ENCODE data around the gene CCDC57. TPM values are rescaled to one million over a fixed set of nuclear protein-coding genes. Genes with fewer than 3 reads are reported as not detected.
"Not testable (repeated sequence)": the region's sequence is repeated elsewhere in the genome, so short reads cannot be mapped to it uniquely, and the experiment has no call there.

The CCDC57 gene
- total RNA-seq, 1 donor from 2014 or later, result 24.7 TPM

DNA sequence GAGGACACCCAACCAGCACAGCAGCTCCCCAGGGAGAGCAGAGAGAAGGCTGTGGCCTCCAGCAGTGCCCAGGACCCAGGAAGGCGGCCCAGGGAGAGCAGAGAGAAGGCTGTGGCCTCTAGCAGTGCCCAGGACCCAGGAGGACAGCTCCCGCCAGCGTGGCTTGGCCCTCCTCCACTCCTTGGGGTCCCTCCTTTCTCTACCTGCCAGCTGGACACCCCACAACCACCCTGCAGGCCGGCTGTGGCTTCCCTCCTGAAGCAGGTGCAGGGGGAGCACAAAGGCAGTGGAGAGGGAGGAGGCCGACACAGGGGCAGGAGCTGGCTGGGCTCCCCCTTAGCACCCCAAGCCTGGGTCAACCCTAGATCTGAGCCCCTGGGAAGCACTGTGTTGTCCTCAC is 60.5 kb downstream of the CCDC57 start:
- no peak for DNase-seq

DNA sequence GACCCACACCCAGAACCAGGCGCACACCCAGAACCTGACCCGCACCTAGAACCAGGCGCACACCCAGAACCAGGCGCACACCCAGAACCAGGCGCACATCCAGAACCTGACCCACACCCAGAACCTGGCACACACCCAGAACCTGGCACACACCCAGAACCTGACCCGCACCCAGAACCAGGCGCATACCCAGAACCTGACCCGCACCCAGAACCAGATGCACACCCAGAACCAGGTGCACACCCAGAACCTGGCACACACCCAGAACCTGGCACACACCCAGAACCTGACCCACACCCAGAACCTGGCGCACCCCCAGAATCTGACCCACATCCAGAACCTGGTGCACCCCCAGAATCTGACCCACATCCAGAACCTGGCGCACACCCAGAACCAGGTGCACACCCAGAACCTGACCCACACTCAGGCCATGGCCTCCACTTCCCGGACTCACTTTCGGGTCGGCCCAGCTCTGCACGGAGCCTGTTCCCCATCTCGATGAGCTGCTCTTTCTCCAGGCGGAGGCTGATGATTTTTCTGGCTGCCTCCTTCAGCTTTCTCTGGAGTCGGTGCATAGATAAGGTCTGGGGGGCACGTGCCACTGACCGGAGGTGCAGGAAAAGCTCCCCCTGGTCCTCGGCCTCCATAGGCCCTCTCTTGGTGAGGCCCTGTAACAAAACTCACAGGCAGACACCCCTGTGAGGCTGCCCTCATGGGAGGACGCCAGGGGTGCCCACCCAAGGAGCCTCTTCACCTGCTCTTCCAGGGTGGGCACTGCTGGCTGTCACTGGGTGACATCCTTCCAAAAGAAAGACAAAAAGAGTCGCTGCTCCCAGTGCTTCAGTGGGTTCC is 61.3 kb downstream of the CCDC57 start:
- DNase-seq, result no peak

DNA sequence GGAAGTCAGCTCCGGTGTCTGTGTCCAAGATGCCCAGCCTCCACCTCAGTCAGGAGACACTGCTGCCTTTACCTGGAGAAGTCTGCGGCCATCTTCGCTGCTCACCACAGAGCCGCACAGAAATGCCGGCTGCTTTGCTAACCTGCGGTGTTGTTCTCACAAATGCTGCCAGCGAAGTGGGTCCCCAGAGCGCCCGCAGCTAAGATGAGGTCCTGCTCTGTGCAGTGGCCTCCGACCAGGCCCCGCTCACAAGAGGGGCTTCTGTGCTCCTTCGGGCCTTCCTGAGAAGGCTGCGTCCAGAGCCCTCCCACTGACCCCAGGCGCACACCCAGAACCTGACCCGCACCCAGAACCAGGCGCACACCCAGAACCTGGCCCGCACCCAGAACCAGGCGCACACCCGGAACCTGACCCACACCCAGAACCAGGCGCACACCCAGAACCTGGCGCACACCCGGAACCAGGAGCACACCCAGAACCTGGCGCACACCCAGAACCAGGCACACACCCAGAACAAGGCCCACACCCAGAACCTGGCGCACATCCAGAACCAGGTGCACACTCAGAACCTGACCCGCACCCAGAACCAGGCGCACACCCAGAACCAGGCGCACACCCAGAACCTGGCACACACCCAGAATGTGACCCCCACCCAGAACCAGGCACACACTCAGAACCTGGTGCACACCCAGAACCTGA is 63.1 kb downstream of the CCDC57 start:
- no peak for DNase-seq

DNA sequence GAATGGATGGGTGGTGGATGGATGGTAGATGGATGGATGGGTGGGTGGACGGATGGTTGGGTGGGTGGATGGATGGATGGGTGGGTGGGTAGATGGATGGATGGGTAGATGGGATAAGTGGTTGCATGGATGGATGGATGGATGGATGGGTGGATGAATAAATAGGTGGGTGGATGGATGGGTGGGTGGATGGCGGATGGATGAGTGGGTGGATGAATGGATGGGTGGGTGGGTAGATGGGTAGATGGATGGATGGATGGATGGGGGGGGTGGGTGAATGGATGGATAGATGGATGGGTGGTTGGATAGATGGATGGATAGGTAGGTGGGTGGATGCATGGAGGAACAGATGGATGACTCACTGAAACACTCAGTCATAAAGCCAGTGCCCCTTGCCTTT is 63.6 kb downstream of the CCDC57 start:
- no peak for DNase-seq

DNA sequence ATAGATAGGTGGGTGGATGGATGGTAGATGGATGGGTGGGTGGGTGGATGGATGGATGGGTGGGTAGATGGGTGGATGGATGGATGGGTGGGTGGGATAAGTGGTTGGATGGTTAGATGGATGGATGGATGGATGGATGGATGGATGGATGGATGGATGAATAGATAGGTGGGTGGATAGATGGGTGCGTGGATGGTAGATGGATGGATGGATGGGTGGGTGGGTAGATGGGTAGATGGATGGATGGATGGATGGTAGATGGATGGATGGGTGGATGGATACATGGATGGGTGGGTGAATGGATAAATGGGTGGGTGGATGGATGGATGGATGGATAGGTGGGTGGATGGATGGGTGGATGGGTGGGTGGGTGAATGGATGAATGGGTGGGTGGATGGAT is 64.6 kb downstream of the CCDC57 start:
- no peak for DNase-seq

DNA sequence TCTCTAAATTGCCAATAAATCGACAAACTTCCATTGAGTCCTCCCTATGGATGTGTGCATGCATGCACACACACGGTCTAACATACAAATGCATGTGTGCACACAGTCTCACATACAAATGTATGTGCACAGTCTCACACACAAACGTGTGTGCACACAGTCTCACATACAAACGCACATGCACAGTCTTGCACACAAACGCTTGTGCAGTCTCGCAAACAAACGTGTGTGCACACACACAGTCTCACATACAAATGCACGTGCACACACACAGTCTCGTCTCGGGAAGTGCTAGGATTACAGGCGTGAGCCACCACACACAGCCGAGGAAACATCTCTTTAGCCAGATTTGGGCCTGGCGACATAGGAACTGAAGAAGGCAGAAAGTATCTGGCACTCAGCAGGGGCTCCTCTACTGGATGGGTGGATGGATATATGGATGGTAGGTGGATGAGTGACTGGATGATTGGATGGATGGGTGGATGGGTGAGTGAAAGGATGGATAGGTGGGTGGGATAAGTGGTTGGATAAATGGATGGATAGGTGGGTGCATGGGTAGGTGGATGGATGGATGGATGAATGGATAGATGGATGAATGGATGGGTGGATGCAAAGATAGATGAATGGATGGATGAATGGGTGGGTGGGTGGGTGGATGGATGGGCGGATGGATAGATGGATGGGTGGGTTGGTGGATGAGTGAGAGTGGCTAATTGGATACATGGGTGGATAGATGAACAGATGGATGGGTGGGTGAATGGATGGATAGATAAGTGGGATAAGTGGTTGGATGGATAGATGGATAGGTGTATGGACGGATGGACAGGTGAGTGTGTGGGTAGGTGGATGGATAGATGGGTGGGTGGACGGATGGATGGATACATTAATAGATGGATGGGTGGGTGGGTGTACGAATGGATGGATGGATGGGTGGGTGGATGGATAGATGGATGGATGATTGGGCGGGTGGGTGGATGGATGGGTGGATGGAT is 65.7 kb downstream of the CCDC57 start:
- no peak for DNase-seq

DNA sequence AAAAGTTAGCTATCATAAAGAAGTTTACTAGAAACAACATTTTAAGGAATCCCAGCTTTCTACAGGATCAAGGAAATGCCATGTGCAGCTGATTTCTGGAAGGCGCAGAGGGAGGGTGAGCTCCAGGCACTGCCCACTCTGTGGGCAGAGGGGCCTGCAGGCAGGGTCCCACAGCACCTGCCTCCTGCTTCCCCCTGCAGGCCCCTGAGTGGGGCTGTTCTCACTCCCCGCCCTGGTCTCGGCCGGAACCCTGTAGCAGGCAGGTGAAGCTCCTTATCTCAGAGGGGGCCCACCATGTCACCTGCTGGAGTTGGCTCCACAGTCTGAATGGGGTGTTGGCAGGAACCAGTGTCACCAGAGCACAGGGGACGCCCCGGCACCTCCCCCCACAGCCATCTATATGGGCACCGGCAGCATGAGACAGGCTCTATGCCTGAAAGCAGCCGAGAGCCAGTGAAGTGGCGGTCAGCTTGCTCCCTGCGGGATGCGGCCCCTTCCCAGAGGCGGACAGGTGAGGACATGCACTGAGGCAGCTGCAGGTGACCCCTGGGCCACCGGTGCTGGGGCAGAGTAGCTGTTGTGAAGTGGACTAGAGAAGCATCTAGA is 67.0 kb downstream of the CCDC57 start:
- DNase-seq, result no peak

DNA sequence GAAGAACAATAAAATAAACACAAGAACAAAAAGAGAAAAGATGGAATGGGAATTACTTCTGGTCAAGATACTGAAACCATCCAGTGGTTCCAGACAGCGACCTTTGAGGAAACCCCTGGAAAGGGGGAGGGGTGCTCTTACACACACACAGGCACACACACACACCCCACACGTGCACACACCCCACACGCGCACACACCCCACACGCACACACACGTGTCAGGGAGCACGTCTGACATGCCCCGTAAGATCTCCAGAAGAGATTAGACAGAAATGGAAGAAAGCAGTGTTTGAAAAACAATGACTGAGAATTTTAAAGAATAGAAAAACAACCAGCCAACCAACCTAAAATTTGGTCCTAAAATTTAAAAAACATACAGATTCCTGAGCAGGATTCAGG is 69.3 kb downstream of the CCDC57 start:
- no peak for DNase-seq

DNA sequence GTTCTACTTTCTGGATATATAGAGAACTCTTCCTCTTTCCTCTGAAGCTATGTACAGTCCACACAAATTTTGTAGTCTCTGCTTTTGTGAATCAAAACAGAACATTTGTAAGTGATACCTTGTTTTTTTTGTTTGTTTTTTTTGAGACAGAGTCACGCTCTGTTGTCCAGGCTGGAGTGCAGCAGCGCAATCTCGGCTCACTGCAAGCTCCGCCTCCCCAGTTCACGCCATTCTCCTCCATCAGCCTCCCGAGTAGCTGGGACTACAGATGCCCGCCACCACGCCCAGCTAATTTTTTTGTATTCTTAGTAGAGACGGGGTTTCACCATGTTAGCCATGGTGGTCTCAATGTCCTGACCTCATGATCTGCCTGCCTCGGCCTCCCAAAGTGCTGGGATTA is 72.7 kb downstream of the CCDC57 start:
- not testable (repeated sequence) for DNase-seq

DNA sequence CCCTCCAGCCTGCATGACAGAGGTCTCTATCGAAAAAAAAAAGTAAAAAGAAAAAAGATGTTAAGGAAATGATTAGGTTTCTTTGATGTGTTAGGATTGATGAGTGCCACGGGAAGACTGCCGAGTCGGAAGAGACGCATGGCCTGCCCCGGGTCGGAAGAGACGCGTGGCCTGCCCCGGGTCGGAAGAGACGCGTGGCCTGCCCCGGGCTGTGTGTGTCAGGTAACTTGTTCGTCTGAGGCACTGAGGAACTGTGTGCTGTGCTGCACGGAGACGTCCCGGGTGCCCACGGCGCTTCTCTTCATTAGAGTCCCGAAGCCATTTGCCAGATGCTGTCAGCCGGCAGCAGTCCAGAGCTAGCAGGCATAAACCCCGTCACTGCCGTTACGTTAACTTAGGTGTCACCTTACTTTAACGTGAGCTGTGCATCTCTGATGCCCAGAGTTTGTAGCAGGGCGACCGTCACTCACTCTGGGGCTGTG is 74.1 kb downstream of the CCDC57 start:
- DNase-seq, result no peak

DNA sequence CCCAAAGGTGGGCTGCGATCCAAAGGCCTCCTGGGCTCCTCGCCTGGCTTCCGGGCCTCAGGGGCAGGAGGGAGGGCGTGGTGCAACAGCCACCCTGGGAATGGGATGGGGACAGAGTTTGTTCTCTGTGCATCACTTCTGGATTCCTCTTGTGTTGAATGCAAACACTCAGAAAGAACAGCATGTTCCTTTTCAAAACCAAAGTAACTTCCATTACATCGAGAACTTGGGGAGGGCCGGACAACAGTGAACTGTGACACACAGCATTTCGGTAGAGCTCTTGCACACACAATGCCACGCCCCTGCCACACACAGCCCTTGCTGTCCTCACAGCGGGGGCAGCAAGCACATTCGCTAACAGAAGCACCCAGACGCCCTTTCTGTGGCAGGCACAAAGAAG is 78.5 kb downstream of the CCDC57 start:
- DNase-seq, result no peak

DNA sequence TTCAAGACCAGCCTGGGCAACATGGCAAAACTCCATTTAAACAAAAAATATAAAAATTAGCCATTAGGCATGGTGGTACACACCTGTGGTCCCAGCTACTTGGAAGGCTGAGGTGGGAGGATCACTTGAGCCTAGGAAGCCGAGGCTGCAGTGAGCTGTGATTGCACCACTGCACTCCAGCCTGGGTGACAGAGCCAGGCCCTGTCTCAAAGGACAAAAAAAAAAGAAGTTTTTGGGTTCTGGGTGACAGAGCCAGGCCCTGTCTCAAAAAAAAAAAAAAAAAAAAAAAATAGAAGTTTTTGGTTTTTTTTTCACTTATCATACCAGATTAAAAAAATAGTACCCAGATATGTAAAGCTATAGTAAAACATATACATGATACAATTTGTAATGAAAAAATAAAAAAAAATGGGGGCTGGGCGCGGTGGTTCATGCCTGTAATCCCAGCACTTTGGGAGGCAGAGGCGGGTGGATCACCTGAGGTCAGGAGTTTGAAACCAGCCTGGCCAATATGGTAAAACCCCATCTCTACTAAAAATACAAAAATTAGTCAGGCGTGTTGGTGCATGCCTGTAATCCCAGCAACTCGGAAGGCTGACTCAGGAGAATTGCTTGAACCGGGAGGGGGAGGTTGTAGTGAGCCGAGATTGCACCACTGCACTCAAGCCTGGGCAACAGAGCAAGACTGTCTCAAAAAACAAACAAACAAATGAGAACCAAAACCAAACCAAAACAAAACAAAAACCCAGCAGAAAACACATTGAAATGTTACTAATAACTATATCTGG is 79.3 kb downstream of the CCDC57 start:
- DNase-seq, result peak; percentile 16

DNA sequence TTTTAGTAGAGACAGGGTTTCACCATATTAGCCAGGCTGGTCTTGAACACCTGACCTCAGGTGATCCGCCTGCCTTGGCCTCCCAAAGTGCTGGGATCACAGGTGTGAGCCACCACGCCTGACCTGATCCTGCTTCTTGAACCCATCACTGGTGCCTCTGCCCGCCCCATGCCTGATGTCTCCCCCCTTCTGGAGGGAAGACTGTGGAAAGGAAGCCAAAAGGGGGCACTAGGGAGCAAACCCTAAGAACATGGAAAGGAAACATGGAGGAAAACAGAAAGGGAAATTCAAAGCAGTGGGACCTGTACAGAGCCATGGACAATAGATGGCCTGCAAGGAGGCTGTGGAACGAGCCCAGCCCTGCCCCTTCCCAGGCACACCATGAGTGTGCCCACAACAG is 83.5 kb downstream of the CCDC57 start:
- DNase-seq, result no peak

DNA sequence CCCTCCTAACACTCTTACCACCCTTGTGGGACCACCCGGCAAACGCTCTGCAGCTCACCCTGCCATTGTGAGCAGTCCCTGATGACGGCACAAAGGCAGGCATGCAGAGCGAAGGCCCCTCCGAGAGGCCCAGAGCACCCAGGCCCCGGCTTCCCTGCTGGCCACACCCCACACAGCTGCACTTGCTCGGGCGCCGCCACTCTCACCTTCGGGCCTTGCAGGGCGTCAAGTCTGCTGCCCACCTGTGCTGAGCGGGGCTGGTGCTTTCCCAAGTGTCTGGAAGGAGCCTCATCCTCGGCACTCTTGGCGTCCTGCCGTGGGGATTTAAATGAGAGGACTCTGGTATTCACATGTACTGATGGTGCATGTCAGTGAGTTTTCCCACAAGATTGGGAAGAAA is 84.4 kb downstream of the CCDC57 start:
- DNase-seq, result no peak

DNA sequence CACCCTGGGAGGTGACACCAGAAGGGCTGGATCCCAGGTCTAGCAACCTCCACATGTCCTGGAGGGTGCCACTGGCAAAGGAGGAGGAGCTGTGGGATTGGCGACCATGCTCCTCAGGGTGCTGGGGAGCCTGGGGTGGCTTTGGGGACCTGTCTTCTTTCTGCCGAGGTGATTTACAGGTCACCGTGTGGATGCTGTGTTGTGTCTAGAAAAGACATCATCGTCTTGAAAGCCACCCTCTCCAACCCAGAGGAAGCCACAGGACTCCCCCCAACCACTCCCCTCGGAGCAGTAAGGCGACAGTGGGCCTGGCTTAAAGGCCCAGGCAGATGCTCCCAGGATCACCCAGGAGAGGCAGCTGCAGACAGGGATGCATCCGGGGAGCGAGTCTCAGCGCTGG is 84.9 kb downstream of the CCDC57 start:
- no peak for DNase-seq

DNA sequence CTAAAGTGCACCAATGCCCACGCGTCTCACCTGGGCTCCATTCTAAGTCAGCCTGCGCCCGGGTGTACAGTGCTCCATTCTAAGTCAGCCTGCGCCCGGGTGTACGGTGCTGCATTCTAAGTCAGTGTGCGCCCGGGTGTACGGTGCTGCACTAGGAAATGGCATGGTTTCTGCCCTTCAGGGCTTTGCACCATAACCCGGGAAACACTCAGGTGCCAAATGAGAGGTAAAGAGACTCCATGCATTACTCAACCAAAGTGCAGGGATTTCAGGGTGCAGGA is 85.4 kb downstream of the CCDC57 start:
- DNase-seq, result no peak

DNA sequence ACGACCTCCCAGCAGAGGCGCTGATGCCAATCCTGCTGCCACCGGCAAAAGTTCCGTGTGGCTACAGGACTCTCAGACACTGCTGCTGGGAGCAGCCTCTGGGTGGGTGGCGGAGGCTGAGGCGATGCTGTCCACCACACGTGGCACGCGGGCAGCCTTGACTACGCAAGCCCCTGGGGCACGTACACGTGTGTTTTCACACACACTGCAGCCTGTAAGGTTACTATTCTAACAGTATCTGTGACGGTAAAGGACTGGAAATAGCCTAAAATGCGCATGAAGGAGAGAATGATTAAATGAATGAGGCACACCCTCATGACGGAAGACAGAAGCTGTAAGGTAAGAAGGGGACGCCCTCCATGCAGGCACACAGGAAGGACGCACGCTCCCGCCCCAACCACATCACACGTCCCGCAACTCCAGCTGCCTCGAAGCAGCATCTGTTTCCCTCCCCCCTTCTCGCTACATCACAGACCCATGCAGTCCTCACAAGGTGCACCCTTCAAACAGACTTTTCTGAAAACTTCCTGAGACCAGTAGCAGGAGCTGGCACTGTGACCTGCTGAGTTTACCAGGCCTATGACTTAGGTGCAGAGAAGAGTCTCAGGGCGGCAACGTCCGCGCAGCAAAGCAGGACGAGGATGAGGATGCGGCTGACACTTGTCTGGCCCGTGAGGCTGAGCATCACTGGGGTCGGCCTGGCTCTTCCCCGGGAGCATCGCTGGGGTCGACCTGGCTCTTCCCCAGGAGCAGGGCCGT is 85.9 kb downstream of the CCDC57 start:
- no peak for DNase-seq

DNA sequence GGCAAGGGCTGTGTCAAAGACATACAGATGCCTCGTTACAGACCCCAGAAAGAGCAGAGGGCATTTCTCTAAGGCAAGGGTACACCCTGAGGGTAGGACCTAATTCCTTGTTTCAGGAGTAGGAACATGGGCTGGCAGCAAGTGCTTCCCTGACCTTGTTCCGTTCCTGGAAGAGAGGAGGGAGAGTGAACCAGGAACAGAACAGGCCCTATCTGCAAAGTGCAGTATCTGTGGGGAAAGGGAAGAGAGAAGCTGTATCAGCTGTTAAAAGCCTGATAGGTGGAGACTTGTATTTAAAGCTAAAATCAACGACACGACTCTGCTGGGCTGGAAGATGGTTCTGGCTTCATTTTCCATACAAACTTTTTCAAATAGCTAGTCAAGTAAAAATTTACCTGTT is 88.5 kb downstream of the CCDC57 start:
- DNase-seq, result no peak

DNA sequence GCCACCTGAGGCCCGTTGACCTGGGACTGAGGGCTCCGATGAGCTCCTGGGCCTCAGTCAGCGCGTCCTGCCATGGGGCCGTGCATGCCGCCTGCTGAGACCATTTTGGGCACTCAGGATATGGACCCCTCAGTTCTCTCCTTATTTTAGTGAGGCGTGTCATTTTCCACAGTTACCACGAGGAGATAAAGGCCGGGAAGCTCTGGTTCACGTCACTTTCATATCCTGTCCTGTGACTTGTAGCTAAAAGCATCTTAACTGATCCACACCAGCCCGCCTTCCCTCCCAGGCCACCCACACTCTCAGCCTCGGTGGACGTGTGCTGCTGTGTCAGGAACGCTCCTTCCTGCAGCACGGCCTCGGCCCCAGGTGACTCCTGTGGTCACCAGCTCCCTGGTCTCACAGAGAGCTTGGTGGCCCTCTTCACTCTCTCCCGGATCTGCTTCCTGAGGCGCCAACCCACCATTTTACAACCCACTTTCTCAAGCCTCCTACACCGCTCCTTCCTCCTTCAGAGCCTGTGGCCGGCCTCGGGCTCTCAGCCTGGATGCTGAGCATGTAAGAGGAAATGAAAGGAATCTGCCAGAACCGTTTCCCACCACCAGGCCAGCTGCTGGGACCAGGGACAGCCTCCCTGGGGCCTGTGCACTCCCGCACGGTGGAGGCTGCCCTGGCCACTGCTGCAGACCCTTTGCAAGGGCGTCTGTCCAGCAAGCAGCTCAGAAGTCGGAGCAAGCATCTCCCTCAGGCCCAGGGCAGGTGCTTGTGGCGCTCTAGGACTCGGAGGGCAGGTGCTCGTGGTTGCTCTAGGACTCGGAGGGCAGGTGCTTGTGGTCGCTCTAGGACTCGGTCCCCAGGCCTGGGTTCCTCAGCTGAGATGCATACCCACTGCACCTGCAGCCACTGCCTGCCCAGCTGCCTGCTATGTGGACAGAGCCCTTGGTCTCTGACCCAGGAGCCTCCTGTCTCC is 90.7 kb downstream of the CCDC57 start:
- no peak for DNase-seq
